ENCODE measurements around the gene PNP.

- TF ChIP-seq CTCF (IDR thresholded peaks at IDR 0.05; ENCODE audit: low read length) = no peak
- no peak for TF ChIP-seq EZH2phosphoT487 (IDR thresholded peaks at IDR 0.05; ENCODE audit: low read length)
Observed at GRCh38 chr14:20434701-20435581, 34.3 kb upstream of the PNP start.

All from MM.1S (cell line).